GM12878 (cell line): ENCODE results near the gene COL26A1. TPM values are rescaled to one million over a fixed set of nuclear protein-coding genes. Genes with fewer than 3 reads are reported as not detected.

Experiments used
- BCL11A ChIP-seq: IDR thresholded peaks from 2 replicates; pipeline ENCODE4 v1.6.1; 2011; ENCODE audit warnings: low read depth, low read length
- BHLHE40 ChIP-seq, 2 experiments: fragments of 450-650 bp in 1 of 2; IDR thresholded peaks; 2 replicates each; pipeline ENCODE4 v1.6.1; 2011 to 2017; ENCODE audit warnings: low read depth in 2 of 2, borderline replicate concordance in 1 of 2, improper control_type of control experiment in 1 of 2, low read length in 1 of 2, mild to moderate bottlenecking in 1 of 2
- CBFB ChIP-seq: IDR thresholded peaks from 2 replicates; pipeline ENCODE4 v1.6.1; 2016; ENCODE audit warnings: antibody characterized with exemption, low read depth
- CREM ChIP-seq: IDR thresholded peaks from 2 replicates; pipeline ENCODE4 v1.6.1; 2014; ENCODE audit warnings: antibody characterized with exemption, low read depth
- HSF1 ChIP-seq: fragments of 150-350 bp; IDR thresholded peaks from 2 replicates; pipeline ENCODE4 v1.6.1; 2014; ENCODE audit warnings: mild to moderate bottlenecking, low read depth, low read length
- IKZF2 ChIP-seq, 2 experiments: fragments of 450-650 bp; IDR thresholded peaks; 2 replicates each; pipeline ENCODE4 v1.6.1; 2017; ENCODE audit warnings: mild to moderate bottlenecking in 2 of 2, moderate library complexity in 2 of 2
- IRF4 ChIP-seq: IDR thresholded peaks from 2 replicates; pipeline ENCODE4 v1.6.1; 2011; ENCODE audit warnings: low read depth, low read length
- JUND ChIP-seq: IDR thresholded peaks from 2 replicates; pipeline ENCODE4 v1.6.1; 2012; ENCODE audit warnings: low read depth, mild to moderate bottlenecking, low read length, improper control_type of control experiment, moderate library complexity
- MEF2B ChIP-seq: fragments of 450-650 bp; IDR thresholded peaks from 2 replicates; pipeline ENCODE4 v1.6.1; 2018; ENCODE audit warnings: mild to moderate bottlenecking, moderate library complexity; ENCODE audit not compliant: partially characterized antibody, poor library complexity, severe bottlenecking
- MTA2 ChIP-seq: fragments of 450-650 bp; IDR thresholded peaks from 2 replicates; pipeline ENCODE4 v1.6.1; 2016; ENCODE audit warnings: low read depth, mild to moderate bottlenecking, moderate library complexity
- MXI1 ChIP-seq: fragments of 150-350 bp; IDR thresholded peaks from 2 replicates; pipeline ENCODE4 v1.6.1; 2011; ENCODE audit warnings: low read depth, mild to moderate bottlenecking, inconsistent platforms, low read length, improper control_type of control experiment
- PKNOX1 ChIP-seq: fragments of 450-650 bp; IDR thresholded peaks from 2 replicates; pipeline ENCODE4 v1.6.1; 2016; ENCODE audit warnings: mild to moderate bottlenecking
- RFX5 ChIP-seq: IDR thresholded peaks from 2 replicates; pipeline ENCODE4 v1.6.1; 2011; ENCODE audit warnings: low read depth, low read length, improper control_type of control experiment
- SMAD5 ChIP-seq: IDR thresholded peaks from 2 replicates; pipeline ENCODE4 v1.6.1; 2016; ENCODE audit warnings: antibody characterized with exemption, low read depth
- SUZ12 ChIP-seq: fragments of 200-600 bp; sonication (generic); IDR thresholded peaks from one replicate; pipeline ENCODE4 v1.6.1; 2018; ENCODE audit warnings: antibody characterized with exemption, mild to moderate bottlenecking; ENCODE audit not compliant: unreplicated experiment
- TCF12 ChIP-seq: IDR thresholded peaks from 2 replicates; pipeline ENCODE4 v1.6.1; 2011; ENCODE audit warnings: low read depth, mild to moderate bottlenecking, low read length
- ZNF217 ChIP-seq: fragments of 450-650 bp; IDR thresholded peaks from 2 replicates; pipeline ENCODE4 v1.6.1; 2017; ENCODE audit warnings: antibody characterized with exemption, mild to moderate bottlenecking
- ZNF687 ChIP-seq: fragments of 450-650 bp; IDR thresholded peaks from 2 replicates; pipeline ENCODE4 v1.6.1; 2017; ENCODE audit warnings: mild to moderate bottlenecking, moderate library complexity
- ZZZ3 ChIP-seq: IDR thresholded peaks from 2 replicates; pipeline ENCODE4 v1.6.1; 2011; ENCODE audit warnings: low read depth; ENCODE audit not compliant: control insufficient read depth, insufficient read length
- polyA plus RNA-seq, 11 experiments: library from polyadenylated mRNA; depleted of rRNA in 4 of 11; unstranded in 6 of 11; stranded (reverse) in 5 of 11; fragments of >200 nt; fragmentation: Nextera tagmentation in 4 of 11; fragmentation: Illumina TruSeq in 1 of 11; extraction: Ambion mirVana in 4 of 11; extraction: Trizol in 1 of 11; gene quantifications; 1 replicate in 1 of 11; 2 replicates in 10 of 11; pipeline versions ENCODE4 v1.2.1 to v1.2.3, GENCODE V29; 2011 to 2016; ENCODE audit warnings: inconsistent platforms in 2 of 11, missing spikeins in 2 of 11, low read depth in 1 of 11
- total RNA-seq, 4 experiments: library from RNA; depleted of rRNA in 3 of 4; stranded (reverse); fragments of >200 nt in 3 of 4; fragmentation: Illumina TruSeq in 1 of 4; extraction: Trizol in 1 of 4; gene quantifications; 2 replicates each; pipeline versions ENCODE4 v1.2.1 to v1.2.3, GENCODE V29; 2013 to 2021
- TF ChIP-seq, protein P1 (sequence below): fragments of 450-650 bp; formaldehyde crosslinking; IDR thresholded peaks from 2 replicates; pipeline ENCODE4 v1.4.0; 2022; ENCODE audit warnings: mild to moderate bottlenecking, moderate library complexity

The COL26A1 gene
- total and polyA plus RNA-seq, 10 of the 15 experiments (the other 5 are each of a cell fraction or from before 2014, with no cell fraction given), result 0.08 TPM; not detected in 9

GRCh38 chr7:101321491-101322401 lies 40.9 kb upstream of the COL26A1 start, which contains the start of gene IFT22 (continued):
- no peak for TF ChIP-seq ZNF687
- 0 out of 4 replicates have a peak, but pooled peaks of 1 of the 2 experiments have one; percentile 5 for TF ChIP-seq IKZF2 (IDR thresholded peaks at IDR 0.05)
- TF ChIP-seq SUZ12, result no peak
- TF ChIP-seq MTA2, result no peak
- TF ChIP-seq JUND, result no peak
- TF ChIP-seq PKNOX1, result no peak
- 0 out of 2 replicates have a peak, but pooled peaks have one; percentile 41 for TF ChIP-seq MXI1
- TF ChIP-seq ZNF217, result no peak
- no peak for TF ChIP-seq SMAD5
- no peak for TF ChIP-seq RFX5
- no peak for TF ChIP-seq TCF12
- TF ChIP-seq ZZZ3, result no peak
- TF ChIP-seq BHLHE40 (IDR thresholded peaks at IDR 0.05; ENCODE audit: borderline replicate concordance in 1 of 2, low read depth in 2 of 2, low read length in 1 of 2), result peak in 1 of 2 experiments; percentile 30; a peak in 1 of 4 replicates
- TF ChIP-seq, protein P1, sequence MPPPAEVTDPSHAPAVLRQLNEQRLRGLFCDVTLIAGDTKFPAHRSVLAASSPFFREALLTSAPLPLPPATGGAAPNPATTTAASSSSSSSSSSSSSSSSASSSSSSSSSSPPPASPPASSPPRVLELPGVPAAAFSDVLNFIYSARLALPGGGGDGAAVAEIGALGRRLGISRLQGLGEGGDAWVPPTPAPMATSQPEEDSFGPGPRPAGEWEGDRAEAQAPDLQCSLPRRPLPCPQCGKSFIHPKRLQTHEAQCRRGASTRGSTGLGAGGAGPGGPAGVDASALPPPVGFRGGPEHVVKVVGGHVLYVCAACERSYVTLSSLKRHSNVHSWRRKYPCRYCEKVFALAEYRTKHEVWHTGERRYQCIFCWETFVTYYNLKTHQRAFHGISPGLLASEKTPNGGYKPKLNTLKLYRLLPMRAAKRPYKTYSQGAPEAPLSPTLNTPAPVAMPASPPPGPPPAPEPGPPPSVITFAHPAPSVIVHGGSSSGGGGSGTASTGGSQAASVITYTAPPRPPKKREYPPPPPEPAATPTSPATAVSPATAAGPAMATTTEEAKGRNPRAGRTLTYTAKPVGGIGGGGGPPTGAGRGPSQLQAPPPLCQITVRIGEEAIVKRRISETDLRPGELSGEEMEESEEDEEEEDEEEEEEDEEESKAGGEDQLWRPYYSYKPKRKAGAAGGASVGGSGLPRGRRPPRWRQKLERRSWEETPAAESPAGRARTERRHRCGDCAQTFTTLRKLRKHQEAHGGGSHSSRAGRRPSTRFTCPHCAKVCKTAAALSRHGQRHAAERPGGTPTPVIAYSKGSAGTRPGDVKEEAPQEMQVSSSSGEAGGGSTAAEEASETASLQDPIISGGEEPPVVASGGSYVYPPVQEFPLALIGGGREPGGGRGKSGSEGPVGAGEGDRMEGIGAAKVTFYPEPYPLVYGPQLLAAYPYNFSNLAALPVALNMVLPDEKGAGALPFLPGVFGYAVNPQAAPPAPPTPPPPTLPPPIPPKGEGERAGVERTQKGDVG, result no peak
- TF ChIP-seq HSF1, result no peak
- TF ChIP-seq CREM, result peak; percentile 49; the same call in 1 of the 2 replicates
- TF ChIP-seq IRF4, result no peak
- no peak for TF ChIP-seq BCL11A
- peak; percentile 77 for TF ChIP-seq CBFB
- TF ChIP-seq MEF2B, result peak; percentile 10
